Measurements from ENCODE around the gene KIAA1328. TPM values are rescaled to one million over a fixed set of nuclear protein-coding genes. Genes with fewer than 3 reads are reported as not detected.

The KIAA1328 gene
- total RNA-seq, 2 donors from 2014 or later = 14.4 to 22.7 TPM

- H3K27ac ChIP-seq = no peak overlapping the region
- TF ChIP-seq CTCF (IDR thresholded peaks at IDR 0.05) = no peak
- H3K4me1 ChIP-seq (ENCODE audit: control insufficient read depth in 1 of 2, low read depth in 2 of 2) = peaks cover 23 to 32% of the 10 kb centered on the region in 2 donors
- ATAC-seq (ENCODE audit: insufficient number of reproducible peaks, low FRiP score, low read depth) = no peak
- DNase-seq (ENCODE audit: low spot score) = no peak
- H3K4me3 ChIP-seq = no peak overlapping the region
- H3K9me3 ChIP-seq = no peaks in the 10 kb centered on the region
- no peaks in the 10 kb centered on the region for H3K36me3 ChIP-seq
- no peaks in the 10 kb centered on the region for H3K27me3 ChIP-seq (replicated peaks; ENCODE audit: insufficient read depth)
Measured at GRCh38 chr18:36885981-36886380, 57.1 kb downstream of the KIAA1328 start.

GRCh38 chr18:36887114-36887513, 58.2 kb downstream of the KIAA1328 start:
- H3K4me3 ChIP-seq = no peak overlapping the region
- H3K27me3 ChIP-seq (replicated peaks; ENCODE audit: insufficient read depth) = no peaks in the 10 kb centered on the region
- no peaks in the 10 kb centered on the region for H3K36me3 ChIP-seq
- DNase-seq (ENCODE audit: low spot score) (no peak), ATAC-seq (ENCODE audit: insufficient number of reproducible peaks, low FRiP score, low read depth) (no peak)
- no peak for TF ChIP-seq CTCF (IDR thresholded peaks at IDR 0.05)
- peaks cover 23 to 32% of the 10 kb centered on the region in 2 donors for H3K4me1 ChIP-seq (ENCODE audit: control insufficient read depth in 1 of 2, low read depth in 2 of 2)
- no peaks in the 10 kb centered on the region for H3K9me3 ChIP-seq
- peak overlapping the region; percentile 25 to 70 for H3K27ac ChIP-seq

DNA sequence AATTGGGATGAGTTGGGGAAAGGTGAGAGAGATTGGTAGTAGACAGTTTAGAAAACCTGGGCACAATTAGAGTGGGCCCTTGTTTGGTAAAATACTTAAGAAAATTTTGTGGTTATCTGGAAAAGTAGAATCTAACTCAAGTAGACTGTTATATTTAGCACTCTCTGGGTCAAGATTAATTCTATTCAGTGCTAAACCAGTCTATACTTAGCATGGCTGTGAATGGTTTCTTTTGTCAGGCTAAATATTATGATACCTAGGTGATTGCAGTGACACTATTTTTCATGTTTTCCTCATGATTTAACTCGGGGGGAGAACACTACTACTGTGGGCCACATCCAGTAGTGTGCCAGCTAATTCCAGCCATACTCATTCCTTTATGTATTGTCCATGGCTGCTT, 58.9 kb downstream of the KIAA1328 start:
- TF ChIP-seq CTCF (IDR thresholded peaks at IDR 0.05) = no peak
- DNase-seq (ENCODE audit: low spot score) = no peak
- Histone ChIP-seq H3K36me3 (no peaks in the 10 kb centered on the region), H3K4me1 (ENCODE audit: control insufficient read depth in 1 of 2, low read depth in 2 of 2) (peaks cover 23 to 32% of the 10 kb centered on the region in 2 donors), H3K27me3 (replicated peaks; ENCODE audit: insufficient read depth) (no peaks in the 10 kb centered on the region), H3K4me3 (no peak overlapping the region), H3K9me3 (no peaks in the 10 kb centered on the region), H3K27ac (peak overlapping the region; percentile 25 to 70)
- no peak for ATAC-seq (ENCODE audit: insufficient number of reproducible peaks, low FRiP score, low read depth)

DNA sequence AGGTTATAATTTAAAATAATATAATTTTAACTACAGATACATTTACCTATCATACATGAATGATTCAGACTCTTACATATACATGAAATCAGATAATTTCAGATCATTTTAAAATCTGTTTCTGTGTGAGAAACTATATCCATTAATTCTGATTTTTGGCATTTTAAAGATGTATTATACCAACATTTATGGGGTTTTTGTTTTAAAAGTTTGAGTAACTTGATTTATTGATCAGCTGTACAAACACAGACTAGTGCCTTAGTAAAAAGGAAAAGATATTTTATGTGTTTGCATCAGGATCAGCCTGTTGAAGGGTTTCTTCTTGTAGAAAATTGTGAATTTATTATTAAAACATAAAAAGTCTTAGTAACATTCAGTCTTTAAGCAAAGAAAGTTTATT, 59.9 kb downstream of the KIAA1328 start:
- no peaks in the 10 kb centered on the region for H3K27me3 ChIP-seq (replicated peaks; ENCODE audit: insufficient read depth)
- H3K4me1 ChIP-seq (ENCODE audit: control insufficient read depth in 1 of 2, low read depth in 2 of 2) = peaks cover 23 to 32% of the 10 kb centered on the region in 2 donors
- no peak for DNase-seq (ENCODE audit: low spot score)
- TF ChIP-seq CTCF (IDR thresholded peaks at IDR 0.05) = no peak
- no peaks in the 10 kb centered on the region for H3K36me3 ChIP-seq
- H3K9me3 ChIP-seq = no peaks in the 10 kb centered on the region
- ATAC-seq (ENCODE audit: insufficient number of reproducible peaks, low FRiP score, low read depth) = no peak
- no peak overlapping the region for H3K4me3 ChIP-seq
- peak overlapping the region; percentile 18 to 72 for H3K27ac ChIP-seq

DNA sequence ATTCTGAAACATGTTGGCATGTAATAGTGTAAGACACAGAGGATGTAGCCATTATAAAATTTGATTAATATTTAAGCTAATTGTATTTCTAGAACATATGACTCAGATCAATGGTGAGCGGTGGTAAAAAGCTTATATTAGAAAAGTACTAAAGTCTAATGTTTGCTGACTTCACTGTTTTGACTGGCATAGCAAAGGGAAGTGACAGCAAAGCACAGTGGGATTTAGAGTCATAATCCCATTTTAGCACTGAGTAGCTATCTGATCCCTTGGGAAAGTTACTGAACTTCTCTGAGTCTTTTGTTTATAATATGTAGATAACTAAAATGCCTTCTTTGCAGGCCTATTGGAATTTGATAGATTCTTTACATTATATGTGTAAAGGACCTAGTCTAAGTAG, 60.4 kb downstream of the KIAA1328 start:
- Histone ChIP-seq H3K4me3 (no peak overlapping the region), H3K27me3 (replicated peaks; ENCODE audit: insufficient read depth) (no peaks in the 10 kb centered on the region), H3K9me3 (no peaks in the 10 kb centered on the region), H3K36me3 (no peaks in the 10 kb centered on the region), H3K4me1 (ENCODE audit: control insufficient read depth in 1 of 2, low read depth in 2 of 2) (peaks cover 23 to 32% of the 10 kb centered on the region in 2 donors), H3K27ac (peak overlapping the region; percentile 18 to 72)
- no peak for DNase-seq (ENCODE audit: low spot score)
- no peak for TF ChIP-seq CTCF (IDR thresholded peaks at IDR 0.05)
- ATAC-seq (ENCODE audit: insufficient number of reproducible peaks, low FRiP score, low read depth) = peak; percentile 26
